Measurements from ENCODE around the gene MINDY4B. TPM values are rescaled to one million over a fixed set of nuclear protein-coding genes. Genes with fewer than 3 reads are reported as not detected.

MINDY4B gene
- total RNA-seq, 1 donor from 2014 or later = not detected

DNA sequence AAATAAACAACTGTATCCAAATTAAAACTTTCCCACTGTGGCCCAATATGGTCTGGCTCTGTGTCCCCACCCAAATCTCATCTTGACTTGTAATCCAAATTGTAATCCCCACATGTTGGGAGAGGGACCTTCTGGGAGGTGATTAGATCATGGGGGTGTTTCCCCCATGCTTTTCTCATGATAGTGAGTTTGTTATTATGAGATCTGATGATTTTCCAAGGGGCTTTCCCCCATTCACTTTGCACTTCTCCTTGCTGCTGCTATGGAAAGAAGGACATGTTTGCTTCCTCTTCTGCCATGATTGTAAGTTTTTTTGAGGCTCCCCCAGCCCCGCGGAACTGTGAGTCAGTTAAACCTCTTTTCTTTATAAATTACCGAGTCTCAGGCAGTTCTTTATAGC is 55.0 kb downstream of the MINDY4B start:
- H3K4me3 ChIP-seq (ENCODE audit: insufficient read depth, low read depth, low read length) = no peak overlapping the region
- DNase-seq (ENCODE audit: low read depth) = no peak
- Mint-ChIP-seq H3K9me3 (ENCODE audit: unreplicated experiment) (peaks cover 17% of the 10 kb centered on the region), H3K27ac (ENCODE audit: unreplicated experiment) (no peak overlapping the region), H3K4me1 (ENCODE audit: low read depth, unreplicated experiment) (no peaks in the 10 kb centered on the region), H3K27me3 (ENCODE audit: low read depth, unreplicated experiment) (peaks cover 2% of the 10 kb centered on the region), H3K36me3 (ENCODE audit: low read depth, unreplicated experiment) (no peaks in the 10 kb centered on the region), H3K4me3 (ENCODE audit: unreplicated experiment) (no peak overlapping the region)
- no peaks in the 10 kb centered on the region for H3K27me3 ChIP-seq (ENCODE audit: insufficient read depth, low read length)
- FAIRE-seq = no peak
- TF ChIP-seq, protein P1, sequence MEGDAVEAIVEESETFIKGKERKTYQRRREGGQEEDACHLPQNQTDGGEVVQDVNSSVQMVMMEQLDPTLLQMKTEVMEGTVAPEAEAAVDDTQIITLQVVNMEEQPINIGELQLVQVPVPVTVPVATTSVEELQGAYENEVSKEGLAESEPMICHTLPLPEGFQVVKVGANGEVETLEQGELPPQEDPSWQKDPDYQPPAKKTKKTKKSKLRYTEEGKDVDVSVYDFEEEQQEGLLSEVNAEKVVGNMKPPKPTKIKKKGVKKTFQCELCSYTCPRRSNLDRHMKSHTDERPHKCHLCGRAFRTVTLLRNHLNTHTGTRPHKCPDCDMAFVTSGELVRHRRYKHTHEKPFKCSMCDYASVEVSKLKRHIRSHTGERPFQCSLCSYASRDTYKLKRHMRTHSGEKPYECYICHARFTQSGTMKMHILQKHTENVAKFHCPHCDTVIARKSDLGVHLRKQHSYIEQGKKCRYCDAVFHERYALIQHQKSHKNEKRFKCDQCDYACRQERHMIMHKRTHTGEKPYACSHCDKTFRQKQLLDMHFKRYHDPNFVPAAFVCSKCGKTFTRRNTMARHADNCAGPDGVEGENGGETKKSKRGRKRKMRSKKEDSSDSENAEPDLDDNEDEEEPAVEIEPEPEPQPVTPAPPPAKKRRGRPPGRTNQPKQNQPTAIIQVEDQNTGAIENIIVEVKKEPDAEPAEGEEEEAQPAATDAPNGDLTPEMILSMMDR (IDR thresholded peaks at IDR 0.05; ENCODE audit: insufficient read depth, low read depth, low read length) = no peak
- TF ChIP-seq EZH2 (IDR thresholded peaks at IDR 0.05; ENCODE audit: insufficient read depth, low read length) = no peak
- H2AFZ ChIP-seq (ENCODE audit: low read depth, low read length) = no peak overlapping the region
- H3K27ac ChIP-seq (ENCODE audit: low read depth, low read length) = no peak overlapping the region
- H4K20me1 ChIP-seq (ENCODE audit: insufficient read depth, low read length) = no peaks in the 10 kb centered on the region
- H3K79me2 ChIP-seq (ENCODE audit: insufficient read depth, low read length) = no peaks in the 10 kb centered on the region
- no peaks in the 10 kb centered on the region for H3K36me3 ChIP-seq (ENCODE audit: insufficient read depth, low read length)
- H3K4me2 ChIP-seq (ENCODE audit: low read length) = no peak overlapping the region
- no peaks in the 10 kb centered on the region for H3K9me3 ChIP-seq (ENCODE audit: insufficient read depth, low read depth, low read length)
- no peaks in the 10 kb centered on the region for H3K4me1 ChIP-seq (ENCODE audit: insufficient read depth, low read length)
- H3K9ac ChIP-seq (ENCODE audit: low read length) = no peak overlapping the region

DNA sequence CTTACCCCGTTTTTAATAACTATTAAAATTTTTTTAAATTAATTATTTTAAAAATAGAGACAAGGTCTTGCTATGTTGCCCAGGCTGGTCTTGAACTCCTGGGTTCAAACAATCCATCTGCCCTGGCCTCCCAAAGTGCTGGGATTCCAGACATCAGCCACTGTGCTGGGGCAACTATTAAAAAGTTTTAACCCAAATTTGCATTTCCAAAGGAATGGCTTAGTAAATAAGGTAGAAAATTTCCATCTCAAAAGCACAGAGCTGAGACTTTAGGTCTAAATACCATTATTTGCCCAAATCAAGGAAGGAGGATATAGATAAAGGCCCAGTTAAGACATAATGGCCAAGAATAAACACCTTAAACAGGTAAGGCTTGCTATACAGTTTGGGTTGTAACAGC is 56.4 kb downstream of the MINDY4B start:
- H3K27ac Mint-ChIP-seq (ENCODE audit: unreplicated experiment) = no peak overlapping the region
- no peak overlapping the region for H2AFZ ChIP-seq (ENCODE audit: low read depth, low read length)
- no peaks in the 10 kb centered on the region for H3K9me3 ChIP-seq (ENCODE audit: insufficient read depth, low read depth, low read length)
- H3K9ac ChIP-seq (ENCODE audit: low read length) = no peak overlapping the region
- no peak overlapping the region for H3K27ac ChIP-seq (ENCODE audit: low read depth, low read length)
- no peaks in the 10 kb centered on the region for H4K20me1 ChIP-seq (ENCODE audit: insufficient read depth, low read length)
- H3K36me3 ChIP-seq (ENCODE audit: insufficient read depth, low read length) = no peaks in the 10 kb centered on the region
- DNase-seq (ENCODE audit: low read depth) = no peak
- H3K36me3 Mint-ChIP-seq (ENCODE audit: low read depth, unreplicated experiment) = no peaks in the 10 kb centered on the region
- H3K4me3 Mint-ChIP-seq (ENCODE audit: unreplicated experiment) = no peak overlapping the region
- H3K79me2 ChIP-seq (ENCODE audit: insufficient read depth, low read length) = no peaks in the 10 kb centered on the region
- peaks cover 2% of the 10 kb centered on the region for H3K27me3 Mint-ChIP-seq (ENCODE audit: low read depth, unreplicated experiment)
- no peak overlapping the region for H3K4me3 ChIP-seq (ENCODE audit: insufficient read depth, low read depth, low read length)
- H3K9me3 Mint-ChIP-seq (ENCODE audit: unreplicated experiment) = peaks cover 17% of the 10 kb centered on the region
- H3K27me3 ChIP-seq (ENCODE audit: insufficient read depth, low read length) = peaks cover 5% of the 10 kb centered on the region
- FAIRE-seq = no peak
- no peak overlapping the region for H3K4me2 ChIP-seq (ENCODE audit: low read length)
- H3K4me1 Mint-ChIP-seq (ENCODE audit: low read depth, unreplicated experiment) = no peaks in the 10 kb centered on the region
- no peak for TF ChIP-seq EZH2 (IDR thresholded peaks at IDR 0.05; ENCODE audit: insufficient read depth, low read length)
- TF ChIP-seq, protein P1 (IDR thresholded peaks at IDR 0.05; ENCODE audit: insufficient read depth, low read depth, low read length) = no peak
- no peaks in the 10 kb centered on the region for H3K4me1 ChIP-seq (ENCODE audit: insufficient read depth, low read length)

DNA sequence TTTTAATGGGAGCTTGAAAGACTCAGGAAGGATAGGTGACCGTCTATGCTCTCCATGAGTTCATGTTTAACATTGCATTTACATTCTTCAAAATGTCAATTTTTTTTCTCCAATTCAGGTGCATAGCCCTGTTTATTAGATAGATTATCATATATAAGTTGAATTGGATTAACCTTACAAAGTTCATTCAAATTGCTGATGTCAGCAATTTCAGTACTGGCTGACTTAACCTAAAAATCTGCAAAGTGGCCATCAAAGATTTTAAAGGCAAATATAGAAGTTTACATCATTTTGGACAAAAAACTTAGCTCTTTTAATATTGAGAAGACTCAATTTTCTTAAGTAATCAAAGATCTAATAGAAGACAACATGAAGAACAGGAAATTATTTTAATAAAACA is 57.8 kb downstream of the MINDY4B start:
- peaks cover 2% of the 10 kb centered on the region for H3K27me3 Mint-ChIP-seq (ENCODE audit: low read depth, unreplicated experiment)
- TF ChIP-seq, protein P1 (IDR thresholded peaks at IDR 0.05; ENCODE audit: insufficient read depth, low read depth, low read length) = no peak
- no peak for TF ChIP-seq EZH2 (IDR thresholded peaks at IDR 0.05; ENCODE audit: insufficient read depth, low read length)
- no peaks in the 10 kb centered on the region for H4K20me1 ChIP-seq (ENCODE audit: insufficient read depth, low read length)
- no peak overlapping the region for H3K4me2 ChIP-seq (ENCODE audit: low read length)
- H3K9me3 ChIP-seq (ENCODE audit: insufficient read depth, low read depth, low read length) = no peaks in the 10 kb centered on the region
- FAIRE-seq = no peak
- no peak overlapping the region for H3K9ac ChIP-seq (ENCODE audit: low read length)
- no peaks in the 10 kb centered on the region for H3K4me1 Mint-ChIP-seq (ENCODE audit: low read depth, unreplicated experiment)
- H3K4me3 ChIP-seq (ENCODE audit: insufficient read depth, low read depth, low read length) = no peak overlapping the region
- peaks cover 19% of the 10 kb centered on the region for H3K9me3 Mint-ChIP-seq (ENCODE audit: unreplicated experiment)
- no peaks in the 10 kb centered on the region for H3K36me3 Mint-ChIP-seq (ENCODE audit: low read depth, unreplicated experiment)
- DNase-seq (ENCODE audit: low read depth) = no peak
- H3K79me2 ChIP-seq (ENCODE audit: insufficient read depth, low read length) = no peaks in the 10 kb centered on the region
- no peaks in the 10 kb centered on the region for H3K4me1 ChIP-seq (ENCODE audit: insufficient read depth, low read length)
- peaks cover 10% of the 10 kb centered on the region for H3K27me3 ChIP-seq (ENCODE audit: insufficient read depth, low read length)
- H3K27ac ChIP-seq (ENCODE audit: low read depth, low read length) = no peak overlapping the region
- no peak overlapping the region for H3K27ac Mint-ChIP-seq (ENCODE audit: unreplicated experiment)
- no peak overlapping the region for H3K4me3 Mint-ChIP-seq (ENCODE audit: unreplicated experiment)
- no peaks in the 10 kb centered on the region for H3K36me3 ChIP-seq (ENCODE audit: insufficient read depth, low read length)
- no peak overlapping the region for H2AFZ ChIP-seq (ENCODE audit: low read depth, low read length)
